Panc1 (cell line): ENCODE data around the gene CYP11A1. TPM values are rescaled to one million over a fixed set of nuclear protein-coding genes. Genes with fewer than 3 reads are reported as not detected.

Source experiments
- ATAC-seq: fragments of 200-7000 bp; cut with Tn5 transposase; 2 replicates; pipeline ENCODE4 v1.9.1; 2020; ENCODE audit warnings: mild to moderate bottlenecking, moderate library complexity
- BruUV-seq: library from RNA; stranded (reverse); fragments of 400-500 nt; replicated peaks from 2 replicates; lab custom pipeline; 2021; lab: Mats Ljungman, UMichigan
- CTCF ChIA-PET: fragments of 300-600 bp; sonication (Branson Sonifier 250); formaldehyde crosslinking; loops from one replicate; lab custom pipeline; 2022; ENCODE audit warnings: antibody characterized with exemption; lab: Charles Lee
- POLR2A ChIA-PET: fragments of 300-600 bp; sonication (Branson Sonifier 250); formaldehyde crosslinking; loops from one replicate; lab custom pipeline; 2022; ENCODE audit warnings: antibody characterized with exemption; lab: Charles Lee
- DNase-seq: peaks from one replicate; pipeline ENCODE4 v3.0.0-alpha.2; 2010; ENCODE audit warnings: low read depth, low spot score
- H3K27ac ChIP-seq: 2 replicates; pipeline ENCODE4 v1.5.1; 2011; ENCODE audit warnings: mild to moderate bottlenecking, low read length, inconsistent platforms
- H3K27me3 ChIP-seq: fragments of 200-500 bp; sonication (Bioruptor generic); 2 replicates; pipeline ENCODE4 v1.6.0; 2014; ENCODE audit warnings: low read length, inconsistent platforms; ENCODE audit not compliant: control insufficient read depth, insufficient read depth
- H3K36me3 ChIP-seq: fragments of 200-500 bp; sonication (Bioruptor generic); 2 replicates; pipeline ENCODE4 v1.5.1; 2014; ENCODE audit warnings: inconsistent platforms, mild to moderate bottlenecking, low read length, moderate library complexity; ENCODE audit not compliant: control insufficient read depth, insufficient read depth
- H3K4me1 ChIP-seq: 2 replicates; pipeline ENCODE4 v1.5.1; 2011; ENCODE audit warnings: inconsistent platforms, mild to moderate bottlenecking, low read length, moderate library complexity; ENCODE audit not compliant: control insufficient read depth, insufficient read depth
- H3K4me3 ChIP-seq, 2 experiments: 2 replicates each; pipeline ENCODE4 v1.5.1; 2011 to 2012; ENCODE audit warnings: low read depth in 2 of 2, low read length in 2 of 2, mild to moderate bottlenecking in 2 of 2, inconsistent platforms in 1 of 2, moderate library complexity in 1 of 2
- H3K9me3 ChIP-seq: fragments of 200-500 bp; sonication (Bioruptor generic); 2 replicates; pipeline ENCODE4 v1.5.1; 2014; ENCODE audit warnings: low read depth, mild to moderate bottlenecking, inconsistent platforms, low read length, moderate library complexity; ENCODE audit not compliant: control insufficient read depth, insufficient read depth
- POLR2AphosphoS5 ChIP-seq: IDR thresholded peaks from 2 replicates; pipeline ENCODE4 v1.6.1; 2012; ENCODE audit warnings: mild to moderate bottlenecking, low read depth, low read length, moderate library complexity
- REST ChIP-seq, 2 experiments: IDR thresholded peaks; 2 replicates each; pipeline ENCODE4 v1.6.1; 2011 to 2012; ENCODE audit warnings: low read depth in 2 of 2, control low read depth in 1 of 2, low read length in 1 of 2, mild to moderate bottlenecking in 1 of 2, moderate library complexity in 1 of 2; ENCODE audit not compliant: insufficient read depth in 1 of 2
- SIN3A ChIP-seq: IDR thresholded peaks from 2 replicates; pipeline ENCODE4 v1.6.1; 2012; ENCODE audit warnings: low read depth, mild to moderate bottlenecking, low read length, moderate library complexity, borderline replicate concordance; ENCODE audit not compliant: insufficient read depth
- TCF7L2 ChIP-seq: IDR thresholded peaks from 2 replicates; pipeline ENCODE4 v1.6.1; 2011; ENCODE audit warnings: mild to moderate bottlenecking, low read depth, low read length, inconsistent platforms
- in situ Hi-C: cut with HindIII; loops from 2 replicates; pipeline ENCODE4 v1.10.0; 2016; ENCODE audit warnings: low sequenced_read_pairs, low pct_unique_long_range_greater_than_20kb
- intact Hi-C: fragments of 100-400 bp; cut with micrococcal nuclease; formaldehyde crosslinking; loops from one replicate; pipeline ENCODE4 v1.10.0; 2022; ENCODE audit not compliant: unreplicated experiment
- total RNA-seq: library from RNA; stranded (reverse); gene quantifications from one replicate; pipeline ENCODE4 v1.2.1, GENCODE V29; 2021; ENCODE audit not compliant: unreplicated experiment
- TF ChIP-seq, protein P1 (sequence below): fragments of 450-650 bp; IDR thresholded peaks from 2 replicates; pipeline ENCODE4 v1.5.1; 2017; ENCODE audit warnings: mild to moderate bottlenecking

Gene CYP11A1
- total RNA-seq, 1 experiment from 2014 or later: 0.57 TPM

GRCh38 chr15:74412159-74412558 is 44.7 kb upstream of the CYP11A1 start:
- BruUV-seq: no TSS peak
- in situ Hi-C loops (no loop called here), intact Hi-C loops (no loop called here)
- POLR2A ChIA-PET: no interaction called here
- no peaks in the 10 kb centered on the region for H3K36me3 ChIP-seq
- TF ChIP-seq SIN3A (no peak), POLR2AphosphoS5 (no peak), REST (IDR thresholded peaks at IDR 0.05; ENCODE audit: insufficient read depth in 1 of 2, low read depth in 2 of 2, low read length in 1 of 2) (no peak), TCF7L2 (no peak)
- TF ChIP-seq, protein P1, sequence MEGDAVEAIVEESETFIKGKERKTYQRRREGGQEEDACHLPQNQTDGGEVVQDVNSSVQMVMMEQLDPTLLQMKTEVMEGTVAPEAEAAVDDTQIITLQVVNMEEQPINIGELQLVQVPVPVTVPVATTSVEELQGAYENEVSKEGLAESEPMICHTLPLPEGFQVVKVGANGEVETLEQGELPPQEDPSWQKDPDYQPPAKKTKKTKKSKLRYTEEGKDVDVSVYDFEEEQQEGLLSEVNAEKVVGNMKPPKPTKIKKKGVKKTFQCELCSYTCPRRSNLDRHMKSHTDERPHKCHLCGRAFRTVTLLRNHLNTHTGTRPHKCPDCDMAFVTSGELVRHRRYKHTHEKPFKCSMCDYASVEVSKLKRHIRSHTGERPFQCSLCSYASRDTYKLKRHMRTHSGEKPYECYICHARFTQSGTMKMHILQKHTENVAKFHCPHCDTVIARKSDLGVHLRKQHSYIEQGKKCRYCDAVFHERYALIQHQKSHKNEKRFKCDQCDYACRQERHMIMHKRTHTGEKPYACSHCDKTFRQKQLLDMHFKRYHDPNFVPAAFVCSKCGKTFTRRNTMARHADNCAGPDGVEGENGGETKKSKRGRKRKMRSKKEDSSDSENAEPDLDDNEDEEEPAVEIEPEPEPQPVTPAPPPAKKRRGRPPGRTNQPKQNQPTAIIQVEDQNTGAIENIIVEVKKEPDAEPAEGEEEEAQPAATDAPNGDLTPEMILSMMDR: no peak
- ATAC-seq (no peak), DNase-seq (no peak)
- H3K4me3 ChIP-seq: no peak overlapping the region
- CTCF ChIA-PET: no interaction called here
- H3K4me1 ChIP-seq: peaks cover 12% of the 10 kb centered on the region
- H3K9me3 ChIP-seq: no peaks in the 10 kb centered on the region
- no peaks in the 10 kb centered on the region for H3K27me3 ChIP-seq
- no peak overlapping the region for H3K27ac ChIP-seq

DNA sequence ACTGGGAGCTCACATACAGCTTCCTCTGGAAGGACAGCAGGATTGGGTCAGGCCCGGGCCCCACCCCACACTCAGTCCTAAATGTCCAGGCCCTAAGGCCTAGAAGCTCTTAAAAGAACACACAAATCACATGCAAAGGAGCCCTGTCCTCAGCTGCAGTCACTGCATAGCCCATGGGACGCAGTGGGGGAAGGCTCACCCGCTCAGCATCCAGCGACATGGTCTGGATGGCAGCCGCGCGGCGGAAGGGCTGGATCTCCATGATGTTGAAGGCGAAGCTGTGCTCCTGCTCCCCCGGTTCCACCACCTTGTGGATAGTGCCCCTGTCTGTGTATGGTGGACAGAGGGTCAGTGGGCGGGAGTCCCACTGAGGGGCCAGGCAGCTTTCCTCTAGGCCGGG is 44.2 kb upstream of the CYP11A1 start:
- POLR2A ChIA-PET: no interaction called here

More for the DNA sequence above, 44.2 kb upstream of the CYP11A1 start:
- Histone ChIP-seq H3K4me1 (peaks cover 17% of the 10 kb centered on the region), H3K27ac (no peak overlapping the region), H3K9me3 (no peaks in the 10 kb centered on the region), H3K4me3 (no peak overlapping the region), H3K36me3 (no peaks in the 10 kb centered on the region), H3K27me3 (no peaks in the 10 kb centered on the region)
- ATAC-seq: no peak
- DNase-seq: no peak
- no peak for TF ChIP-seq REST (IDR thresholded peaks at IDR 0.05; ENCODE audit: insufficient read depth in 1 of 2, low read depth in 2 of 2, low read length in 1 of 2)
- TF ChIP-seq TCF7L2: no peak
- TF ChIP-seq SIN3A: no peak
- TF ChIP-seq, protein P1: no peak
- no peak for TF ChIP-seq POLR2AphosphoS5
- intact Hi-C loops (no loop called here), in situ Hi-C loops (no loop called here)
- BruUV-seq: no TSS peak
- CTCF ChIA-PET: interaction anchor here (0.6 kb wide), 1 partner anchor 436 kb away, joined by 3 read pairs; no protein-coding TSS in a partner anchor
